Measurements from ENCODE around the gene SENP5. TPM values are rescaled to one million over a fixed set of nuclear protein-coding genes. Genes with fewer than 3 reads are reported as not detected.

Gene SENP5
- total and polyA plus RNA-seq, 2 of the 8 experiments (the other 6 are each of a cell fraction or from before 2014, with no cell fraction given), result 6.7 to 27.3 TPM

DNA sequence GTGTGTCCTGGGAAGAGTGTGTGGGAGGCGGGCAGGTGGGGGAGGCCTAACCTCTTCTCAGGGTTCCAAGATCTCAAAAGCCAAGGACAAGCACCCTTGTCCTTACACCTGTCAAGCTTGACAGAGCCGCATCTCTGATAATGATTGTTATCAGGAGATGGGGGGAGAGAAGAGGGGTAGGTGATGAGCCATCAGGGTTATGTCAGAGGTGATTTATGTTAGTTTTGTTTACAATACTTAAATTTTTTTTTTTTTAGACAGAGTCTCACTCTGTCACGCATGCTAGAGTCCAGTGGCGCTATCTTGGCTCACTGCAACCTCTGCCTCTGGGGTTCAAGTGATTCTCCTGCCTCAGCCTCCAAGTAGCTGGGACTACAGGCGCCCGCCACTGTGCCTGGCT, 82.0 kb downstream of the SENP5 start:
- 0 out of 2 replicates have a peak, but pooled peaks cover 1% of the 10 kb centered on the region for H3K23me2 ChIP-seq (ENCODE audit: low read depth, low read length)
- H4K91ac ChIP-seq (replicated peaks; ENCODE audit: insufficient read length, low read length), result no peak overlapping the region
- H2BK20ac ChIP-seq (ENCODE audit: low read length), result no peak overlapping the region
- no peak for FAIRE-seq
- no peak overlapping the region for H3K27ac ChIP-seq (ENCODE audit: low read depth, low read length)
- H3K9me3 ChIP-seq (ENCODE audit: insufficient read depth in 2 of 2, low read depth in 1 of 2, low read length in 1 of 2), result no peaks in the 10 kb centered on the region
- no peak overlapping the region for H3K18ac ChIP-seq (ENCODE audit: extremely low read depth, low read length)
- H3K4me1 ChIP-seq (replicated peaks in 1 of 4; ENCODE audit: control insufficient read depth in 3 of 4, insufficient read depth in 4 of 4, low read length in 3 of 4), result no peaks in the 10 kb centered on the region
- no peak overlapping the region for H3K4ac ChIP-seq (replicated peaks; ENCODE audit: insufficient read length, low read depth, low read length)
- no peak for DNase-seq (ENCODE audit: low read depth in 1 of 2, low spot score in 2 of 2)
- H3K14ac ChIP-seq (ENCODE audit: insufficient read length), result no peak overlapping the region
- no peak overlapping the region for H2BK120ac ChIP-seq (replicated peaks; ENCODE audit: low read depth, low read length)
- CTCF ChIA-PET (ENCODE audit: partially characterized antibody), result interaction anchor here (0.6 to 1.6 kb wide), 9 partner anchors 9 to 514 kb away, joined by 3 to 5 read pairs (median 3); partner anchors contain the start of gene MELTF
- H3K4me3 ChIP-seq (ENCODE audit: extremely low read depth in 1 of 4, insufficient read depth in 2 of 4, low read depth in 3 of 4, low read length in 4 of 4), result no peak overlapping the region
- H3K36me3 ChIP-seq (ENCODE audit: control insufficient read depth in 2 of 4, insufficient read depth in 4 of 4, low read length in 3 of 4), result no peaks in the 10 kb centered on the region
- H3K9ac ChIP-seq (replicated peaks in 1 of 4; ENCODE audit: extremely low read depth in 1 of 4, low read depth in 3 of 4, low read length in 3 of 4), result no peak overlapping the region
- H4K8ac ChIP-seq (ENCODE audit: extremely low read depth, insufficient read depth, low read length), result no peak overlapping the region
- no peak overlapping the region for H3K23ac ChIP-seq (ENCODE audit: insufficient read length)
- H3K56ac ChIP-seq (replicated peaks; ENCODE audit: insufficient read length, low read depth, low read length), result no peak overlapping the region
- H3K4me2 ChIP-seq (ENCODE audit: insufficient read depth in 1 of 2, low read depth in 2 of 2, low read length in 2 of 2), result no peak overlapping the region
- H2BK5ac ChIP-seq (ENCODE audit: low read depth, low read length), result no peak overlapping the region
- POLR2A ChIA-PET (ENCODE audit: partially characterized antibody), result interaction anchor here (0.7 to 1.6 kb wide), 3 partner anchors 11 to 359 kb away, joined by 3 to 4 read pairs (median 3); no protein-coding TSS in a partner anchor
- no peak overlapping the region for H2BK15ac ChIP-seq (ENCODE audit: low read length)
- no peaks in the 10 kb centered on the region for H4K20me1 ChIP-seq (replicated peaks in 1 of 2; ENCODE audit: control insufficient read depth in 1 of 2, insufficient read depth in 2 of 2, low read length in 2 of 2)
- no peaks in the 10 kb centered on the region for H3K79me2 ChIP-seq (ENCODE audit: control insufficient read depth in 1 of 2, insufficient read depth in 2 of 2, low read length in 2 of 2)
- H2AK5ac ChIP-seq (ENCODE audit: low read depth, low read length), result no peak overlapping the region
- H2AFZ ChIP-seq (ENCODE audit: low read length), result no peak overlapping the region
- H3K79me1 ChIP-seq (ENCODE audit: low read depth, low read length), result no peaks in the 10 kb centered on the region
- H2BK12ac ChIP-seq (ENCODE audit: low read depth, low read length), result no peak overlapping the region
- WGBS, 2 experiments (ENCODE audit: extremely low coverage in 1 of 2, insufficient coverage in 1 of 2, insufficient read length in 1 of 2, insufficient replicate concordance in 2 of 2, low coverage in 1 of 2, low lambda C conversion rate in 2 of 2, missing lambda C conversion rate in 1 of 2), result 89% methylated on average over 6 of the region's 6 CpGs; no CpG with 5 or more reads in 1 of the 2 experiments
- H3K27me3 ChIP-seq (replicated peaks in 1 of 4; ENCODE audit: control insufficient read depth in 3 of 4, extremely low read depth in 1 of 4, insufficient read depth in 3 of 4, low read length in 3 of 4), result no peaks in the 10 kb centered on the region
- H4K5ac ChIP-seq (ENCODE audit: insufficient read length, low read depth, low read length), result no peak overlapping the region
- TF ChIP-seq CBX8 (IDR thresholded peaks at IDR 0.05; ENCODE audit: borderline replicate concordance, low read depth, low read length), result no peak
- no peak for TF ChIP-seq NANOG (IDR thresholded peaks at IDR 0.05; ENCODE audit: insufficient read depth, low read depth, low read length, poor library complexity, severe bottlenecking)
- TF ChIP-seq RNF2 (IDR thresholded peaks at IDR 0.05; ENCODE audit: borderline replicate concordance, low read depth, low read length, missing control alignments, poor library complexity, severe bottlenecking), result no peak
- TF ChIP-seq PHF8 (conservative IDR thresholded peaks at IDR 0.05; ENCODE audit: low read depth, low read length), result no peak
- no peak for TF ChIP-seq KDM5A (IDR thresholded peaks at IDR 0.05; ENCODE audit: low read length)
- no peak for TF ChIP-seq CREB1 (IDR thresholded peaks at IDR 0.05)
- no peak for TF ChIP-seq HDAC2 (IDR thresholded peaks at IDR 0.05; ENCODE audit: borderline replicate concordance in 1 of 2, low read depth in 2 of 2, low read length in 2 of 2)
- TF ChIP-seq TCF12 (IDR thresholded peaks at IDR 0.05; ENCODE audit: low read depth, low read length), result no peak
- no peak for TF ChIP-seq SAP30 (IDR thresholded peaks at IDR 0.05; ENCODE audit: insufficient read depth, insufficient replicate concordance, low read length)
- no peak for TF ChIP-seq CEBPB (IDR thresholded peaks at IDR 0.05; ENCODE audit: low read depth, low read length)
- TF ChIP-seq NRF1 (IDR thresholded peaks at IDR 0.05; ENCODE audit: low read depth, low read length), result no peak
